Omental fat pad (tissue), 4 donors: ENCODE measurements around the gene GARRE1. TPM values are rescaled to one million over a fixed set of nuclear protein-coding genes. Genes with fewer than 3 reads are reported as not detected.
"Not testable (repeated sequence)": the region's sequence is repeated elsewhere in the genome, so short reads cannot be mapped to it uniquely, and the experiment has no call there.

Experiments
- ATAC-seq: fragments of 150-250 bp; one replicate; pipeline ENCODE4 v1.9.1; 2016; ENCODE audit warnings: mild to moderate bottlenecking, moderate library complexity; ENCODE audit not compliant: low FRiP score
- DNase-seq: peaks from one replicate; pipeline ENCODE4 v3.0.0-alpha.2; 2019; ENCODE audit warnings: low spot score
- CTCF ChIP-seq, 3 donors: fragments of 450-650 bp; IDR thresholded peaks; one replicate each; pipeline ENCODE4 v1.5.1; 2016 to 2017; ENCODE audit warnings: antibody characterized with exemption in 3 of 3, mild to moderate bottlenecking in 3 of 3, moderate library complexity in 2 of 3
- total RNA-seq, 4 donors: library from RNA; depleted of rRNA; stranded (reverse); fragments of >200 nt; gene quantifications; one replicate each; pipeline ENCODE4 v1.1.0, GENCODE V29; 2016

The GARRE1 gene
- total RNA-seq = 10 to 100 TPM; 18.4 to 50.6 (median 31.7) TPM

DNA sequence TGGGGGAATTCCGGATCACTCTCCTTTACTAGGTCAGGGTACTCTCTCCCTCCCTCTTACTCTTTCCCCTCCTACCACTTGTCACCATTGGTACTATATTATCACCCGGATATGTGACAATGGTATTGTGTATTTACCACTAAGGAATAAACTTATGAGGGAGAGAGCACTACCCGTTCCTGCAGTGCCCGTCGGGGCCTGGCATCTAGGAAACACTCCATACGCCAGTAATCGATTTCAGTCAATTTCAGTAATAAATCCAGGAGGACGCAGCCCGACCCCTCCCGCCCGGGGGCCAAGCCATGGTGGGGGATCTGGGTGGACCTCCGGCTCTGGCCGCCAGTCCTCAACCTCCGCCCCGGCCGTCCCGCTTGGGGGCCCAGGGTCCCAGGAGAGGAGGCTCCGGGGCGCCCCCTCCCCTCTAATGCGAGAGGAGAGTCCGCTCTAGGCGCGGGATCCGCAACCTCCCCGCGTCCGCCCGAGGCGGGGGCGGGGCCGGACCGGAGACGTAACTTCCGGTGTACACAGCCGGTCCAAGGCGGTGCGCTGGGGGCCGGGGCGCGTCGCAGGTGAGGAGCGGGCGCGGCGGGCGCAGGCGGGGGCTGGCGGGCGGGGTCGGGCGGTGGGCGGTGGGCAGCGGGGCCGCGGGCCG, at the start of gene GARRE1:
GARRE1 (plus strand) TSS at position 509 of the 652 bp plus-strand sequence. CDS start 45,920 bp downstream, outside the sequence.
- peak; percentile 94 for ATAC-seq
- DNase-seq = peak; percentile 55
- TF ChIP-seq CTCF (IDR thresholded peaks at IDR 0.05) = no peak

DNA sequence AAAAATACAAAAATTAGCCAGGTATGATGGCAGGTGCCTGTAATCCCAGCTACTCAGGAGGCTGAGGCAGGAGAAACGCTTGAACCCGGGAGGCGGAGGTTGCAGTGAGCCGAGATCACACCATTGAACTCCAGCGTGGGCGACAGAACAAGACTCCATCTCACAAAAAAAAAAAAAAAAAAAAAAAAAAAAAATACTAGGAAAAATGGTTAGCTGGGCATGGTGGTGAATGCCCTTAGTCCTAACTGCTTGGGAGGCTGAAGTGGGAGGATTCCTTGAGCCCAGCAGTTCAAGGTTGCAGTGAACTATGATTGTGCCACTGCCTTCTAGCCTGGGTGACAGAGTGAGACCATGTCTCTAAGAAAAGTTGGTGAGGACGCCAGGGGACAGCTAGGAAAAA, 49.0 kb upstream of the GARRE1 start:
- not testable (repeated sequence) for ATAC-seq, DNase-seq

- DNase-seq (no peak), ATAC-seq (no peak)
- no peak for TF ChIP-seq CTCF (IDR thresholded peaks at IDR 0.05)
Observed at GRCh38 chr19:34208291-34208884, 46.0 kb upstream of the GARRE1 start.

DNA sequence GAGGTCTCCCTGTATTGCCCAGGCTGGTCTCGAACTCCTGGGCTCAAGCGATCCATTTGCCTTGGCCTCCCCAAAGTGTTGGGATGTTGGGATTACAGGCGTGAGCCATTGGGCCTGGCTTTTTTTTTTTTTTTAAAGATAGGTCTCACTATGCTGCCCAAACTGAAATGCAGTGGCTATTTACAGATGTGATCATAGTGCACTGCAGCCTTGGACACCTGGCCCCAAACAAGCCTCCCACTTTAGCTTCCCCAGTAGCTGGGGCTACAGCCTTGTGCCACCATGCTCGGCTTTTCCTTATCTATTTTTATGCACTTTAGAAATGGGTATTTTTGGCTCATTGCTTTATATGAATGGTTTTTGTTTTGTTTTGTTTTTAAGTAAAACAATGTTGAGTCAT, 44.6 kb upstream of the GARRE1 start:
- ATAC-seq = no peak
- no peak for TF ChIP-seq CTCF (IDR thresholded peaks at IDR 0.05)
- no peak for DNase-seq

DNA sequence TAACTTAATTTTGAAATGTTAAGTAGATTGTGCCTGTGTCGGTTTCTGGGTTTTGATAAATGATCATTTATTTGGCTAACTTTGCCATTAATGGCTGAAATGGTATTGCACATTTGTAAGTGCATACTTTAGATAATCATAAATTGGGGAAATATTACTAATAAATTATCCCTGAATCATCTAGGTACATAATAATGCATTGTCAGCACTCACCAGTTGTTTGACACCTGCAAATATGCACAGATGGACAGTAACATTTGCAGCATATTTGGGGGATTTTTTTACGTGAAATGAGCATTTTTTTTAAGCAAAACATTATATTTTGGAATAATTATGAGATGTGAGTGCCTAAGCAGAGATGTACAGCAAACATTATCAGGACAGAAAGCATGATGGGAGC, 41.1 kb upstream of the GARRE1 start:
- no peak for TF ChIP-seq CTCF (IDR thresholded peaks at IDR 0.05)
- ATAC-seq = no peak

GRCh38 chr19:34214040-34214439, 40.3 kb upstream of the GARRE1 start:
- DNase-seq = no peak
- no peak for ATAC-seq
- no peak for TF ChIP-seq CTCF (IDR thresholded peaks at IDR 0.05)

More for the DNA sequence above, 41.1 kb upstream of the GARRE1 start:
- DNase-seq = no peak

- TF ChIP-seq CTCF (IDR thresholded peaks at IDR 0.05) = no peak
- DNase-seq = no peak
- ATAC-seq = no peak
Observed at GRCh38 chr19:34215006-34215665, 39.2 kb upstream of the GARRE1 start.
